Neural progenitor cell (in vitro differentiated cells): ENCODE results near the gene SCRG1. TPM values are rescaled to one million over a fixed set of nuclear protein-coding genes. Genes with fewer than 3 reads are reported as not detected.

Experiments
- DNase-seq: peaks from one replicate; pipeline ENCODE4 v3.0.0-alpha.2; 2016; ENCODE audit warnings: low spot score
- H2AFZ ChIP-seq: fragments of 200-600 bp; sonication (generic); replicated peaks from 2 replicates; pipeline ENCODE4 v1.6.1; 2016; ENCODE audit warnings: antibody characterized with exemption
- H3F3A ChIP-seq: fragments of 200-600 bp; sonication (generic); 2 replicates; pipeline ENCODE4 v1.6.1; 2016; ENCODE audit warnings: antibody characterized with exemption, low read depth
- H3K27ac ChIP-seq: fragments of 200-600 bp; sonication (generic); 2 replicates; pipeline ENCODE4 v1.5.1; 2016; ENCODE audit warnings: mild to moderate bottlenecking
- H3K27me3 ChIP-seq: fragments of 200-600 bp; sonication (generic); 2 replicates; pipeline ENCODE4 v1.6.1; 2016; ENCODE audit warnings: mild to moderate bottlenecking, moderate library complexity
- H3K36me3 ChIP-seq: fragments of 200-600 bp; sonication (generic); 2 replicates; pipeline ENCODE4 v1.5.1; 2016
- H3K4me1 ChIP-seq: fragments of 200-600 bp; sonication (generic); 2 replicates; pipeline ENCODE4 v1.6.1; 2016; ENCODE audit warnings: mixed run types
- H3K4me2 ChIP-seq: fragments of 200-600 bp; sonication (generic); 2 replicates; pipeline ENCODE4 v1.6.1; 2016
- H3K4me3 ChIP-seq: fragments of 200-600 bp; sonication (generic); 2 replicates; pipeline ENCODE4 v1.5.1; 2016
- H3K79me2 ChIP-seq: fragments of 200-600 bp; sonication (generic); 2 replicates; pipeline ENCODE4 v1.6.1; 2016; ENCODE audit warnings: low read depth
- H3K9ac ChIP-seq: fragments of 200-600 bp; sonication (generic); 2 replicates; pipeline ENCODE4 v1.6.1; 2016
- H3K9me3 ChIP-seq: fragments of 200-600 bp; sonication (generic); 2 replicates; pipeline ENCODE4 v1.5.1; 2016; ENCODE audit warnings: low read depth
- H4K20me1 ChIP-seq: fragments of 200-600 bp; sonication (generic); 2 replicates; pipeline ENCODE4 v1.6.1; 2016; ENCODE audit warnings: low read depth
- H3K27ac Mint-ChIP-seq: 3 replicates; pipeline ENCODE4 v1.8.0; 2021; ENCODE audit warnings: mixed read lengths
- H3K27me3 Mint-ChIP-seq: 2 replicates; pipeline ENCODE4 v1.8.0; 2022; ENCODE audit warnings: low read depth, mild to moderate bottlenecking, inconsistent platforms, moderate library complexity, mixed read lengths; ENCODE audit not compliant: insufficient read depth
- H3K36me3 Mint-ChIP-seq: 3 replicates; pipeline ENCODE4 v1.8.0; 2021; ENCODE audit warnings: mixed read lengths
- H3K4me1 Mint-ChIP-seq: 3 replicates; pipeline ENCODE4 v1.8.0; 2021; ENCODE audit warnings: mixed read lengths
- H3K4me3 Mint-ChIP-seq: 3 replicates; pipeline ENCODE4 v1.8.0; 2021; ENCODE audit warnings: mild to moderate bottlenecking, moderate library complexity, mixed read lengths
- H3K9me3 Mint-ChIP-seq: 3 replicates; pipeline ENCODE4 v1.8.0; 2020; ENCODE audit warnings: mixed read lengths
- EZH2 ChIP-seq: fragments of 200-600 bp; sonication (generic); IDR thresholded peaks from 2 replicates; pipeline ENCODE4 v1.6.1; 2017; ENCODE audit warnings: antibody characterized with exemption, mild to moderate bottlenecking, moderate library complexity
- EZH2phosphoT487 ChIP-seq: fragments of 200-600 bp; sonication (generic); IDR thresholded peaks from 2 replicates; pipeline ENCODE4 v1.6.1; 2017; ENCODE audit warnings: antibody characterized with exemption
- total RNA-seq: library from RNA; depleted of rRNA; stranded (reverse); fragments of >200 nt; gene quantifications from 2 replicates; pipeline ENCODE4 v1.2.3, GENCODE V29; 2015; ENCODE audit warnings: low replicate concordance
- TF ChIP-seq, protein P1 (sequence below): fragments of 200-600 bp; sonication (generic); IDR thresholded peaks from 2 replicates; pipeline ENCODE4 v1.5.1; 2017; ENCODE audit warnings: antibody characterized with exemption, mild to moderate bottlenecking

SCRG1 gene
- total RNA-seq, 1 donor from 2014 or later = 0.37 TPM

GRCh38 chr4:173404296-173404865, 5.5 kb upstream of the SCRG1 start:
- Histone ChIP-seq H3K4me2 (no peak overlapping the region), H3K36me3 (no peaks in the 10 kb centered on the region), H3K27ac (no peak overlapping the region), H2AFZ (no peak overlapping the region), H3K9me3 (no peaks in the 10 kb centered on the region), H3F3A (no peaks in the 10 kb centered on the region), H3K4me3 (no peak overlapping the region), H3K9ac (no peak overlapping the region), H3K79me2 (no peaks in the 10 kb centered on the region), H4K20me1 (no peaks in the 10 kb centered on the region), H3K4me1 (no peaks in the 10 kb centered on the region), H3K27me3 (no peaks in the 10 kb centered on the region)
- Mint-ChIP-seq H3K9me3 (no peaks in the 10 kb centered on the region), H3K36me3 (peaks cover 9% of the 10 kb centered on the region), H3K4me1 (no peaks in the 10 kb centered on the region), H3K27me3 (no peaks in the 10 kb centered on the region), H3K4me3 (no peak overlapping the region), H3K27ac (no peak overlapping the region)
- TF ChIP-seq EZH2phosphoT487 = no peak
- TF ChIP-seq, protein P1, sequence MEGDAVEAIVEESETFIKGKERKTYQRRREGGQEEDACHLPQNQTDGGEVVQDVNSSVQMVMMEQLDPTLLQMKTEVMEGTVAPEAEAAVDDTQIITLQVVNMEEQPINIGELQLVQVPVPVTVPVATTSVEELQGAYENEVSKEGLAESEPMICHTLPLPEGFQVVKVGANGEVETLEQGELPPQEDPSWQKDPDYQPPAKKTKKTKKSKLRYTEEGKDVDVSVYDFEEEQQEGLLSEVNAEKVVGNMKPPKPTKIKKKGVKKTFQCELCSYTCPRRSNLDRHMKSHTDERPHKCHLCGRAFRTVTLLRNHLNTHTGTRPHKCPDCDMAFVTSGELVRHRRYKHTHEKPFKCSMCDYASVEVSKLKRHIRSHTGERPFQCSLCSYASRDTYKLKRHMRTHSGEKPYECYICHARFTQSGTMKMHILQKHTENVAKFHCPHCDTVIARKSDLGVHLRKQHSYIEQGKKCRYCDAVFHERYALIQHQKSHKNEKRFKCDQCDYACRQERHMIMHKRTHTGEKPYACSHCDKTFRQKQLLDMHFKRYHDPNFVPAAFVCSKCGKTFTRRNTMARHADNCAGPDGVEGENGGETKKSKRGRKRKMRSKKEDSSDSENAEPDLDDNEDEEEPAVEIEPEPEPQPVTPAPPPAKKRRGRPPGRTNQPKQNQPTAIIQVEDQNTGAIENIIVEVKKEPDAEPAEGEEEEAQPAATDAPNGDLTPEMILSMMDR = no peak
- TF ChIP-seq EZH2 = no peak
- DNase-seq = no peak

DNA sequence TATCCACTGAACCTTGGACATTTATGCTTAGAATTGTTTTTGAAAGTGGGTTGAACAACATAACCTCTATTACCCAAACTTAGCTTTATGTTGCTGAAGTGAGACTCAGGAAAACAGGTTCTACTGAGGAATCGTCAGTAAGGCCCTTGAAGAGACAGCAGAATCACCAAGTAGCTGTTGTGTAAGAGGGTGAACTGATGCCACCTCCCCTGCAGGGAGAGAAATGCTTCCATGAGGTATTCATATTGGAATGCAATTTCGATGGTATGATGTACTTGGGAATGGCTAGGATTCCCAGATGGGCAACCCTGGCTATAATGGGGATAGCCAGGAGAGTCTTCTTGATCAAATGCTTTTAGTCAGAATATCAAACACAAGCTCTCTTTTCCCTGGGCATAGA, 4.1 kb upstream of the SCRG1 start:
- TF ChIP-seq, protein P1 = no peak
- no peak for TF ChIP-seq EZH2phosphoT487
- no peak for TF ChIP-seq EZH2
- no peaks in the 10 kb centered on the region for H4K20me1 ChIP-seq
- no peaks in the 10 kb centered on the region for H3K79me2 ChIP-seq
- no peak for DNase-seq
- H3K27me3 ChIP-seq = no peaks in the 10 kb centered on the region
- H3K4me1 ChIP-seq = peaks cover 11% of the 10 kb centered on the region
- H3F3A ChIP-seq = no peaks in the 10 kb centered on the region
- Mint-ChIP-seq H3K27me3 (no peaks in the 10 kb centered on the region), H3K9me3 (no peaks in the 10 kb centered on the region), H3K27ac (no peak overlapping the region), H3K4me1 (peaks cover 2% of the 10 kb centered on the region), H3K36me3 (peaks cover 9% of the 10 kb centered on the region), H3K4me3 (no peak overlapping the region)
- no peak overlapping the region for H3K9ac ChIP-seq
- no peaks in the 10 kb centered on the region for H3K9me3 ChIP-seq
- no peak overlapping the region for H3K27ac ChIP-seq
- no peak overlapping the region for H3K4me3 ChIP-seq
- no peak overlapping the region for H3K4me2 ChIP-seq
- no peak overlapping the region for H2AFZ ChIP-seq
- H3K36me3 ChIP-seq = no peaks in the 10 kb centered on the region

DNA sequence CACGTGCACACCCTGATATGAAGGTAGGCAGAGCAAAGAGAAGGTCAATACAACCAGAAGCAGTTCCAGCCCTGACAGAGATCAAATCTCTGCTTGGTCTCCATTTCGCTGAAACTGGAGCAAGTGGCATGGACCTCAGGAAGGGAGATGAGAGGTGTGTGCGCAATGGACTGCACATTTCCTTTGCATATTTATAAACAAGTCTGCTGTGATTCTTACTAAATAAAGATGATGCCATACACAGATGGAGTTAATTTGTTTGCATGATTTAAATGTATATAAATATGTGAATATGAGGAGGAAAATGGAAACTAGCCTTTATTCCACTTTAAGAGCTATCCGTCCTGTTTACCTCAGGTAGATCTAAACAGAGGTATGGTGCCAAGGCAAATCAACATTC, 2.1 kb upstream of the SCRG1 start:
- no peak overlapping the region for H3K9ac ChIP-seq
- Mint-ChIP-seq H3K4me1 (peaks cover 6% of the 10 kb centered on the region), H3K27me3 (no peaks in the 10 kb centered on the region), H3K9me3 (no peaks in the 10 kb centered on the region), H3K36me3 (peaks cover 8% of the 10 kb centered on the region), H3K4me3 (no peak overlapping the region), H3K27ac (no peak overlapping the region)
- H3K27ac ChIP-seq = no peak overlapping the region
- H3K36me3 ChIP-seq = no peaks in the 10 kb centered on the region
- no peak for DNase-seq
- no peak overlapping the region for H3K4me3 ChIP-seq
- H3K79me2 ChIP-seq = no peaks in the 10 kb centered on the region
- no peaks in the 10 kb centered on the region for H3K9me3 ChIP-seq
- H3K4me1 ChIP-seq = peaks cover 12% of the 10 kb centered on the region
- TF ChIP-seq EZH2phosphoT487 (no peak), EZH2 (no peak)
- TF ChIP-seq, protein P1 = no peak
- H3K4me2 ChIP-seq = no peak overlapping the region
- no peak overlapping the region for H2AFZ ChIP-seq
- H3F3A ChIP-seq = no peaks in the 10 kb centered on the region
- no peaks in the 10 kb centered on the region for H3K27me3 ChIP-seq
- no peaks in the 10 kb centered on the region for H4K20me1 ChIP-seq
